ENCODE measurements around the gene UNC45A. TPM values are rescaled to one million over a fixed set of nuclear protein-coding genes. Genes with fewer than 3 reads are reported as not detected.
"Not testable (repeated sequence)": the region's sequence is repeated elsewhere in the genome, so short reads cannot be mapped to it uniquely, and the experiment has no call there.

Gene UNC45A
- total RNA-seq, 1 donor from 2014 or later, result 95.3 TPM

DNA sequence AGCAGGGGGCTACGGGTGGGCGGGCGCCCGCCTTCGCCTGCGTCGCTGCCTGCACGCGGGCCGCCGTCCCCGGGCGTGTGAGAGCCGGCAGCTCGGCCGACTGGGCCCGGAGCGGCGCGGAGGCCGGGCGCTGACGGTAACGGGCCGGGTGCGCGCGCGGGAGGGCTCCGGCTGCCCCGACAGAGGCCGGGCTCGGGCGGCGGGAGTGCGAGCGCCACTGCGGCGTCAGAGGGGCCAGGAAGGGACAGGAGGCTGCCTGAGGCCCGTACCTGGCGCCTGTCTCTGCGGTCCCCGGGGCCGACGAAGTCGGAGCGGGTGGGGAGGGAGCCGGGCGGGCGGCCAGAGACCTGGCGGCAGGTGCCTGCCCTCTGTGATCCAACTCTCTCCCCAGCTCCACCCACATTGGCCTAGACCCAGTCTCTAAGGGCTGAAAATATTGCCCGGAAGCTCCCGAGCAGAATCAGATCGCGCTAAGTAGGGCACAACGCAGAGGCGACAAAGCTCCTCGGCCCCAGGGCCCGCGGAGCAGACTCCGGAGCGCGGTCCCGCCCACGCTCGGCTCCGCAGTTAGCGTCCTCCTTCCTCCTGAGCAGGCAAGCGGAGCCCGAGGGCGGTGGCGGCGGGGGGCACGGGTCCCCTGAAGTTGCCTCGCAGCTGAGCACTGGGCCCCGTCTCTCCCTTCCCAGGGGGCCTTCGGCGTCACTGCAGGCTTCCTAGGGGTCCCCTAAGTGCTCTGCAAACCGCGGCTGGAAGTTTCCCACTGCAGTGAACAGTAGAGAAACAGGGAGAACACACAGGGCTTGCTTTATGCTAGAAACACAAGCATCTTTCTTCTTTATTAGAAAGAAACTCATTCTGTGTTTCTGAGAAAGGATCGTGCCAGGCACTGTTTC, 32.0 kb upstream of the UNC45A start, which contains the start of gene MAN2A2:
Gene MAN2A2 (plus strand): TSS at position 463 of the 893 bp plus-strand sequence. CDS start 906 bp downstream, outside the sequence.
- no peak for DNase-seq (ENCODE audit: extremely low read depth, low read depth, low spot score)

GRCh38 chr15:90903733-90904536, 31.1 kb upstream of the UNC45A start:
- no peak for DNase-seq (ENCODE audit: extremely low read depth, low read depth, low spot score)

DNA sequence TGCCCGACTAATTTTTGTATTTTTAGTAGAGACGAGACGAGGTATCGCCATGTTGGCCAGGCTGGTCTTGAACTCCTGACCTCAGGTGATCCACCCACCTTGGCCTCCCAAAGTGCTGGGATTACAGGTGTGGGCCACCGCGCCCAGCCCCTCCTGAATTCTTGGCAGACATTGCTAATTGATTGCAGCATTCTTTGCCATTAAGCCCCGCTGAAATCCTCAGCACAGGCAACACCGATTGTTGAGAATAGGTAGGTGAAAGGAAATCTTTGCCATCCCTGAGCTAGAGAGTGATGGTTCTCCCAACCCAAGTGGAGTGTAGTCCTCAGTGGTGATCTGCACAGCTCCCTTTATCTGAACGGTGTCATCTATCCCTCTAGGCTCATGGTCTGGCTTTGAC, 30.3 kb upstream of the UNC45A start:
- no peak for DNase-seq (ENCODE audit: extremely low read depth, low read depth, low spot score)

- no peak for DNase-seq (ENCODE audit: extremely low read depth, low read depth, low spot score)
Measured at GRCh38 chr15:90905306-90906180, 29.5 kb upstream of the UNC45A start.

- no peak for DNase-seq (ENCODE audit: extremely low read depth, low read depth, low spot score)
Measured at GRCh38 chr15:90906181-90906849, 28.8 kb upstream of the UNC45A start.

GRCh38 chr15:90907051-90907660, 27.9 kb upstream of the UNC45A start:
- no peak for DNase-seq (ENCODE audit: extremely low read depth, low read depth, low spot score)

GRCh38 chr15:90907838-90908507, 27.1 kb upstream of the UNC45A start:
- no peak for DNase-seq (ENCODE audit: extremely low read depth, low read depth, low spot score)

- DNase-seq (ENCODE audit: extremely low read depth, low read depth, low spot score), result not testable (repeated sequence)
Measured at GRCh38 chr15:90909449-90909848, 25.6 kb upstream of the UNC45A start.

GRCh38 chr15:90909976-90910375, 25.1 kb upstream of the UNC45A start:
- DNase-seq (ENCODE audit: extremely low read depth, low read depth, low spot score), result no peak

GRCh38 chr15:90910441-90911301, 24.4 kb upstream of the UNC45A start:
- DNase-seq (ENCODE audit: extremely low read depth, low read depth, low spot score), result no peak

- DNase-seq (ENCODE audit: extremely low read depth, low read depth, low spot score), result no peak
Measured at GRCh38 chr15:90911302-90911623, 23.8 kb upstream of the UNC45A start.

DNA sequence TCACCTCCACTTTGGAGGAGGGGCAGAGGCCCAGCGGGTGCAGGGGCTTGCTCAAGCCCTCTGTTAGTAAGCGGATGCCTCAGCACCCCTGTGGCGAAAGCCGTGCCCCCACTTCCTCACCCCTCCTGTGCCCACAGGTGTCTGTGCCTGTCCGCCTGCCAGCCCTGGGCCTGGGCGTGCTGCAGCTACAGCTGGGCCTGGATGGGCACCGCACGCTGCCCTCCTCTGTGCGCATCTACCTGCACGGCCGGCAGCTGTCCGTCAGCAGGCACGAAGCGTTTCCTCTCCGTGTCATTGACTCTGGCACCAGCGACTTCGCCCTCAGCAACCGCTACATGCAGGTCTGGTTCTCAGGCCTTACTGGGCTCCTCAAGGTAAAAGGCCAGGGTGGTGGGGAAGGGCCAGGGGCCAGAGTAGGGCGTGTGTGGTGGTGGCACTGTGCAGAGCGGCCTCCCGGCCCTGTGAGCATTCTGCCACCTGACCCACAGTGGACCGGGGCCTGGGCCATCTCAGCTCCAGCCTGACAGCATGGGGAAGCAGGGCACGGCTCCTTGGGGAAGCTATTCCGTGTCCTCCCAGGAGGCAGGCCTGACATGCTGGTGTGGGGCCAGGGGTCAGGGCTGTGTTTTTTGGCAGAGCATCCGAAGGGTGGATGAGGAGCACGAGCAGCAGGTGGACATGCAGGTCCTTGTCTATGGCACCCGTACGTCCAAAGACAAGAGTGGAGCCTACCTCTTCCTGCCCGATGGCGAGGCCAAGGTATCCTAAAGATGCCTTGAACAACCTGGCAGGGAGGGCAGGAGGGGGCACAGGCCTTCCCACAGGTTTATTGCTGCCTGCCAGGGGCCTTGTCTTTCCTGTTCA, 22.9 kb upstream of the UNC45A start:
- no peak for DNase-seq (ENCODE audit: extremely low read depth, low read depth, low spot score)

DNA sequence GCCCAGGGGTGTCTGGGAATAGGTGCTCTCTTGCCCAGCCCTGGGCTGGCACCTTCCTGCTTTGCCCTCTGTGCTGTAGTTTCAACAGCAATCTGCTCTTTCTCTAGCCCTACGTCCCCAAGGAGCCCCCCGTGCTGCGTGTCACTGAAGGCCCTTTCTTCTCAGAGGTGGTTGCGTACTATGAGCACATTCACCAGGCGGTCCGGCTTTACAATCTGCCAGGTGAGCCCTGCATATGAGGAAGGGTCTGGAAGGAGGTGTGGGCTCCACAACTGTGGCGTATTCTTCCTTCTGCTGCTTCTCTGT, 22.4 kb upstream of the UNC45A start:
- DNase-seq (ENCODE audit: extremely low read depth, low read depth, low spot score), result no peak

GRCh38 chr15:90913398-90913944, 21.6 kb upstream of the UNC45A start:
- no peak for DNase-seq (ENCODE audit: extremely low read depth, low read depth, low spot score)

DNA sequence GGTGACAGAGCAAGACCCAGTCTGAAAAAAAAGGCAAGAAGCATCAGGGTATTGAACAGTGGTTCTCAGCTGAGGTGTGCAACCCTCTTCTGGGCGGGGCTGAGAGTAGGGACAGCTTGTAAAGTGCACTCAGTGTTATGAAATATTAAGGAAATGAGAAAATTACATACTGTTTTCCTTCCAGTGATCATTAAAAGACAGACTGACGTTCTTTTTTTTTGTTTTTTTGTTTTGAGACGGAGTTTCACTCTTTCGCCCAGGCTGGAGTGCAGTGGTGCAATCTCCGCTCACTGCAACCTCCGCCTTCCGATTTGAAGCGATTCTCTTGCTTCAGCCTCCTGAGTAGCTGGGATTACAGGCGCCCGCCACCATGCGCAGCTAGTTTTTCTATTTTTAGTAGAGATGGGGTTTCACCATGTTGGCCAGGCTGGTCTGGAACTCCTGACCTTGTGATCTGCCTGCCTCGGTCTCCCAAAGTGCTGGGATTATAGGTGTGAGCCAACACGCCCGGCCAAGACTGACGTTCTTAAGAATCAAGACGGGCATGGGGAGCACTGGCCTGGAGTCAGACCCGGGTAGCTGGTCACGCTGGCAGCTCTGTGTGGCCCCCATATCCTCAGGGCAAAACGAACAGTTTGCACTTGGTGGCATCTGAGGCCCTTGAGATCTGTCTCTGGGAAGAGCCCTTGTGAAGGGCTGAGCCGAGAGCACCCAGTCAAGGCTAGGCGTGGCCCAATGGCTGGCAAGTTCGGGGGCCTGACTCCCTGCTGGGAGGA, 20.6 kb upstream of the UNC45A start:
- DNase-seq (ENCODE audit: extremely low read depth, low read depth, low spot score), result no peak

GRCh38 chr15:90915216-90915807, 19.8 kb upstream of the UNC45A start:
- DNase-seq (ENCODE audit: extremely low read depth, low read depth, low spot score), result no peak
